MCF 10A (cell line): Measurements from ENCODE around the gene ZNRD2. TPM values are rescaled to one million over a fixed set of nuclear protein-coding genes. Genes with fewer than 3 reads are reported as not detected.
A peak's percentile ranks its signal among the peaks of the same experiment; 100 is the strongest.

Experiments
- BruUV-seq: library from RNA; stranded (reverse); fragments of 400-500 nt; replicated peaks from 2 replicates; lab custom pipeline; 2021; lab: Mats Ljungman, UMichigan
- CTCF ChIA-PET: fragments of 300-600 bp; sonication (Branson Sonifier 250); formaldehyde crosslinking; extraction: SDS; loops from one replicate; lab custom pipeline; 2021; ENCODE audit warnings: antibody characterized with exemption, inconsistent platforms; lab: Yijun Ruan, JAX
- POLR2A ChIA-PET: fragments of 300-600, 350-650 bp; sonication (Branson Sonifier 250); formaldehyde crosslinking; extraction: SDS; loops from one replicate; lab custom pipeline; 2020; ENCODE audit warnings: antibody characterized with exemption, inconsistent platforms; lab: Yijun Ruan, JAX
- DNase-seq: peaks from one replicate; pipeline ENCODE4 v3.0.0-alpha.2; 2018; ENCODE audit not compliant: unreplicated experiment
- H3K27ac Mint-ChIP-seq: one replicate; pipeline ENCODE4 v1.8.0; 2022; ENCODE audit warnings: mild to moderate bottlenecking, low read depth, mixed read lengths; ENCODE audit not compliant: unreplicated experiment
- H3K27me3 Mint-ChIP-seq: one replicate; pipeline ENCODE4 v1.8.0; 2022; ENCODE audit warnings: mixed read lengths; ENCODE audit not compliant: insufficient read depth, unreplicated experiment
- H3K36me3 Mint-ChIP-seq: one replicate; pipeline ENCODE4 v1.8.0; 2022; ENCODE audit warnings: mild to moderate bottlenecking, moderate library complexity, mixed read lengths; ENCODE audit not compliant: insufficient read depth, unreplicated experiment
- H3K4me1 Mint-ChIP-seq: one replicate; pipeline ENCODE4 v1.8.0; 2022; ENCODE audit warnings: mixed read lengths; ENCODE audit not compliant: insufficient read depth, unreplicated experiment
- H3K4me3 Mint-ChIP-seq: one replicate; pipeline ENCODE4 v1.8.0; 2022; ENCODE audit warnings: mild to moderate bottlenecking, moderate library complexity, mixed read lengths; ENCODE audit not compliant: unreplicated experiment
- H3K9me3 Mint-ChIP-seq: one replicate; pipeline ENCODE4 v1.8.0; 2022; ENCODE audit warnings: mixed read lengths; ENCODE audit not compliant: unreplicated experiment
- CTCF ChIP-seq: fragments of 200-600 bp; IDR thresholded peaks from one replicate; pipeline ENCODE4 v1.8.0; 2022; ENCODE audit warnings: antibody characterized with exemption, mild to moderate bottlenecking; ENCODE audit not compliant: unreplicated experiment
- intact Hi-C: fragments of 100-400 bp; cut with micrococcal nuclease; formaldehyde crosslinking; loops from 2 replicates; pipeline ENCODE4 v1.14.1; 2022
- total RNA-seq: library from RNA; stranded (reverse); gene quantifications from 2 replicates; pipeline ENCODE4 v1.2.3, GENCODE V29; 2022

ZNRD2 gene
- total RNA-seq, 1 experiment from 2014 or later, result 65.4 TPM

- H3K4me3 Mint-ChIP-seq, result peak overlapping the region; percentile 66
- ChIA-PET CTCF (interaction anchor here (0.6 to 1.4 kb wide), 2 partner anchors 16 to 387 kb away, joined by 3 to 7 read pairs; no protein-coding TSS in a partner anchor), POLR2A (interaction anchor here (0.6 to 1.3 kb wide), 4 partner anchors 10 to 175 kb away, joined by 3 to 5 read pairs (median 4); partner anchors contain the start of genes FAM89B and PCNX3)
- H3K9me3 Mint-ChIP-seq, result no peaks in the 10 kb centered on the region
- H3K27me3 Mint-ChIP-seq, result no peaks in the 10 kb centered on the region
- intact Hi-C loops, result loop anchor here (2.0 kb wide), 1 partner anchor 16 kb away; no protein-coding TSS in a partner anchor
- peak; percentile 44 for DNase-seq
- BruUV-seq, result no TSS peak
- H3K27ac Mint-ChIP-seq, result no peak overlapping the region
- no peaks in the 10 kb centered on the region for H3K36me3 Mint-ChIP-seq
- TF ChIP-seq CTCF, result no peak
- H3K4me1 Mint-ChIP-seq, result peaks cover 42% of the 10 kb centered on the region
These were observed 13.6 kb upstream of the ZNRD2 start for GRCh38 chr11:65556470-65557279.

GRCh38 chr11:65557280-65558001 is 12.8 kb upstream of the ZNRD2 start:
- Mint-ChIP-seq H3K36me3 (no peaks in the 10 kb centered on the region), H3K9me3 (no peaks in the 10 kb centered on the region), H3K27me3 (no peaks in the 10 kb centered on the region), H3K4me3 (peak overlapping the region; percentile 66), H3K4me1 (peaks cover 47% of the 10 kb centered on the region), H3K27ac (no peak overlapping the region)
- no peak for TF ChIP-seq CTCF
- no TSS peak for BruUV-seq
- POLR2A ChIA-PET, result interaction anchor here (0.6 to 1.3 kb wide), 4 partner anchors 9 to 175 kb away, joined by 3 to 5 read pairs (median 4); partner anchors contain the start of genes FAM89B and PCNX3
- DNase-seq, result no peak
- CTCF ChIA-PET, result interaction anchor here (0.7 to 1.4 kb wide), 2 partner anchors 16 to 53 kb away, joined by 3 to 7 read pairs; no protein-coding TSS in a partner anchor
- intact Hi-C loops, result loop anchor here (2.0 kb wide), 1 partner anchor 17 kb away; no protein-coding TSS in a partner anchor

GRCh38 chr11:65558002-65558929 is 12.0 kb upstream of the ZNRD2 start, which contains the start of gene LTBP3:
LTBP3 (minus strand) TSS chr11:65558359; CDS start chr11:65557959, 400 bp downstream.
- no peak within 1 kb of the TSS for H3K27ac Mint-ChIP-seq
- no peaks in the 10 kb centered on the region for H3K27me3 Mint-ChIP-seq
- peaks cover 47% of the 10 kb centered on the region for H3K4me1 Mint-ChIP-seq
- peak within 1 kb of the TSS; percentile 66 for H3K4me3 Mint-ChIP-seq
- H3K9me3 Mint-ChIP-seq, result no peaks in the 10 kb centered on the region
- ChIA-PET CTCF (interaction anchor here (0.6 to 5.5 kb wide), 3 partner anchors 9 to 52 kb away, joined by 3 to 35 read pairs (median 3); partner anchors contain the start of gene FAM89B), POLR2A (interaction anchor here (0.6 to 3.2 kb wide), 7 partner anchors 12 to 621 kb away, joined by 3 to 23 read pairs (median 4); partner anchors contain the start of genes EHBP1L1, MALAT1, PCNX3 and ZNRD2)
- TF ChIP-seq CTCF, result no peak
- intact Hi-C loops, result no loop called here
- DNase-seq, result peak; percentile 87
- no peaks in the 10 kb centered on the region for H3K36me3 Mint-ChIP-seq
- BruUV-seq, result no TSS peak
